AG04450 (cell line): ENCODE data around the gene FAM168A. TPM values are rescaled to one million over a fixed set of nuclear protein-coding genes. Genes with fewer than 3 reads are reported as not detected.

Source experiments
- CTCF ChIA-PET: fragments of 300-600, 350-600 bp; formaldehyde crosslinking; extraction: SDS; loops from one replicate; lab custom pipeline; 2022; ENCODE audit warnings: antibody characterized with exemption, inconsistent platforms; lab: Charles Lee
- POLR2A ChIA-PET: fragments of 350-600 bp; formaldehyde crosslinking; extraction: SDS; loops from one replicate; lab custom pipeline; 2021; ENCODE audit warnings: antibody characterized with exemption, inconsistent platforms; lab: Yijun Ruan, JAX
- DNase-seq: peaks from one replicate; pipeline ENCODE4 v3.0.0-alpha.2; 2011; ENCODE audit warnings: low read depth, low spot score
- H3K27ac ChIP-seq: one replicate; pipeline ENCODE4 v1.5.1; 2012; ENCODE audit warnings: low read depth, low read length, control low read depth
- H3K27me3 ChIP-seq: one replicate; pipeline ENCODE4 v1.6.0; 2012; ENCODE audit warnings: low read length; ENCODE audit not compliant: control insufficient read depth, insufficient read depth
- H3K4me3 ChIP-seq: 2 replicates; pipeline ENCODE4 v1.5.1; 2011; ENCODE audit warnings: mild to moderate bottlenecking, low read depth, low read length, control low read depth
- H3K9me3 ChIP-seq: 2 replicates; pipeline ENCODE4 v1.5.1; 2012; ENCODE audit warnings: low read length; ENCODE audit not compliant: control insufficient read depth, insufficient read depth
- polyA minus RNA-seq: library from RNA; depleted of rRNA, polyadenylated mRNA; stranded (reverse); fragments of >200 nt; gene quantifications from 2 replicates; pipeline ENCODE4 v1.2.3, GENCODE V29; 2011; rRNA and poly(A)+ RNA removed
- polyA plus RNA-seq: library from polyadenylated mRNA; depleted of rRNA; stranded (reverse); fragments of >200 nt; gene quantifications from 2 replicates; pipeline ENCODE4 v1.2.3, GENCODE V29; 2011; rRNA removed
- TF ChIP-seq, protein P1 (sequence below): IDR thresholded peaks from 2 replicates; pipeline ENCODE4 v1.5.1; 2011; ENCODE audit warnings: low read depth, low read length, control low read depth, inconsistent platforms

Gene FAM168A, protein sequence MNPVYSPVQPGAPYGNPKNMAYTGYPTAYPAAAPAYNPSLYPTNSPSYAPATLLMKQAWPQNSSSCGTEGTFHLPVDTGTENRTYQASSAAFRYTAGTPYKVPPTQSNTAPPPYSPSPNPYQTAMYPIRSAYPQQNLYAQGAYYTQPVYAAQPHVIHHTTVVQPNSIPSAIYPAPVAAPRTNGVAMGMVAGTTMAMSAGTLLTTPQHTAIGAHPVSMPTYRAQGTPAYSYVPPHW
- polyA plus RNA-seq (21.3 and 23.6 TPM in 2 replicates), polyA minus RNA-seq (36.7 and 50.2 TPM in 2 replicates)

DNA sequence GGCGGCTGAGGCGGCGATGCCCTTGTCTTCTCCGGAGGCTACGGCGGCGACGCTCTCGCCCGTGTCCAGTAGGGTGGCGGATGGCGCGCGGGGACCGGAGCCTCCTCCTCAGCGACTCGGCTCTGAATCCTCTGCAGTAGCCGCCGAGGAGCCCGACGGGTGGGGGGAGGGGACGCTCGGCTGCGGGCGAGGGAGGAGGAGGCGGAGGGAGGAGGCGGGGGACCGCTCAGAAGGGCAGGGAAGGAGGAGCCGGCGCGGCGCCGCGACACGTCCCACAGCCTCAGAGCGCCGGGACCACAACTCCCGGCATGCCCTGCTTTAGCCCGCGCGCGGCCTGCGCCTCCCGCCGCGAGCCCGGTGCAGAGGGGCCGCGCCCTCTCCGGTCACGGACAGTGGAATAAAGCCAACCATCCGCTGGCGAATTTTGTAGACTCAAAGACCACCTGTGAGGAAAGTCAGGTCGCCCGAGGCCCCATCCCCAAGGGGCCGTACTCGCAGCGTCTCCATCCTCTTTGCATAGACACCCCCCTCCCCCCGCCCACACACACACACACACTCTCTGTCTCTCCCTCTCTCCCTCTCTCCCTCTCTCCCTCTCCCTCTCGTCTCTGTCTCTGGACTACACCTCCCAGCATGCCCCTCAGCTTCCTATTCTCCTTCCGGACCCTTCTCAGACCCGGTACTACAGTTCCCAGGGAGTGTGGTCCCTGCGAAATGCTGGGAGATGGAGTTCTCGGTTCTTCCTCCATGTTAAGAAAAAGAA is at the start of gene FAM168A:
Gene FAM168A, minus strand, starts transcription at position 157 of the 763 bp plus-strand sequence. CDS start 129,638 bp downstream, outside the sequence.
- Histone ChIP-seq H3K9me3 (no peaks in the 10 kb centered on the region), H3K4me3 (peak within 1 kb of the TSS; percentile 80), H3K27ac (peak within 1 kb of the TSS; percentile 43), H3K27me3 (no peaks in the 10 kb centered on the region)
- TF ChIP-seq, protein P1, sequence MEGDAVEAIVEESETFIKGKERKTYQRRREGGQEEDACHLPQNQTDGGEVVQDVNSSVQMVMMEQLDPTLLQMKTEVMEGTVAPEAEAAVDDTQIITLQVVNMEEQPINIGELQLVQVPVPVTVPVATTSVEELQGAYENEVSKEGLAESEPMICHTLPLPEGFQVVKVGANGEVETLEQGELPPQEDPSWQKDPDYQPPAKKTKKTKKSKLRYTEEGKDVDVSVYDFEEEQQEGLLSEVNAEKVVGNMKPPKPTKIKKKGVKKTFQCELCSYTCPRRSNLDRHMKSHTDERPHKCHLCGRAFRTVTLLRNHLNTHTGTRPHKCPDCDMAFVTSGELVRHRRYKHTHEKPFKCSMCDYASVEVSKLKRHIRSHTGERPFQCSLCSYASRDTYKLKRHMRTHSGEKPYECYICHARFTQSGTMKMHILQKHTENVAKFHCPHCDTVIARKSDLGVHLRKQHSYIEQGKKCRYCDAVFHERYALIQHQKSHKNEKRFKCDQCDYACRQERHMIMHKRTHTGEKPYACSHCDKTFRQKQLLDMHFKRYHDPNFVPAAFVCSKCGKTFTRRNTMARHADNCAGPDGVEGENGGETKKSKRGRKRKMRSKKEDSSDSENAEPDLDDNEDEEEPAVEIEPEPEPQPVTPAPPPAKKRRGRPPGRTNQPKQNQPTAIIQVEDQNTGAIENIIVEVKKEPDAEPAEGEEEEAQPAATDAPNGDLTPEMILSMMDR = no peak
- CTCF ChIA-PET = interaction anchor here (0.6 to 2.7 kb wide), 6 partner anchors 28 to 196 kb away, joined by 3 to 11 read pairs (median 3); no protein-coding TSS in a partner anchor
- DNase-seq = peak; percentile 92
- POLR2A ChIA-PET = interaction anchor here (0.7 to 1.3 kb wide), 4 partner anchors 47 to 107 kb away, joined by 3 to 9 read pairs (median 3); no protein-coding TSS in a partner anchor

DNA sequence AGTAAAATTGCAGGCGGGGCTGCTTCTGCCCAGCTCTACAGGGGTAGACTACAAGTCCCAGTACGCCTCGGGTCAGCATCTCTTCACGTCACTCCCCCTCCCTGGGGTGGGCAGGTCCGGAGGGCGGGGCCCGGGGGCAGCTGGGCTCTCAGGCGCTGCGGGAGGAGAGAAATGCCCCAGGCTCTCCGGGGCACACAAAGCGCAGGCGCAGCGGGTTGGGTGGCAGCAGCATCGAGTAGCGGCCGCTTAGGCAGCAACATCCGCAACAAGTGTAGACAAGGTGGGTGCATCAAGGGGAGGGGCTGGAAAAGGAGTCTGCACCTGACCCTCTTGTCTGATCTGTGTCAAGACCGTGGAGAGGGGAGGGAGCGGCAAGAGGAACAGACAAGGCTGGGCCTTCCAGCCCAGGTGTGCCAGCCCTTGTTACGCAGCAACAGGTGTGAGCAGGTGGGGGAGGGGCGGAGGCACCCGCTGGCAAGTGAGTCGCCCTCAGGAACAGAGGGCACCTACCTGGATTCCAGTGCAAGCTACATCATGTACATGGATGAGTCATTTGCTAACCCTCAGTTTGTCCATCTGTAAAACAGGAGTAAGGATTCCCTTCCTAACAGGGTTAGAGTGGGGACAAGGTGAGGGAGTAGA is 49.7 kb upstream of the FAM168A start:
- Histone ChIP-seq H3K4me3 (peak overlapping the region; percentile 46), H3K27me3 (peaks cover 14% of the 10 kb centered on the region), H3K9me3 (no peaks in the 10 kb centered on the region), H3K27ac (no peak overlapping the region)
- CTCF ChIA-PET = interaction anchor here (0.7 to 2.6 kb wide), 6 partner anchors 9 to 169 kb away, joined by 3 to 18 read pairs (median 4); no protein-coding TSS in a partner anchor
- TF ChIP-seq, protein P1 = no peak
- POLR2A ChIA-PET = no interaction called here
- DNase-seq = peak; percentile 30

DNA sequence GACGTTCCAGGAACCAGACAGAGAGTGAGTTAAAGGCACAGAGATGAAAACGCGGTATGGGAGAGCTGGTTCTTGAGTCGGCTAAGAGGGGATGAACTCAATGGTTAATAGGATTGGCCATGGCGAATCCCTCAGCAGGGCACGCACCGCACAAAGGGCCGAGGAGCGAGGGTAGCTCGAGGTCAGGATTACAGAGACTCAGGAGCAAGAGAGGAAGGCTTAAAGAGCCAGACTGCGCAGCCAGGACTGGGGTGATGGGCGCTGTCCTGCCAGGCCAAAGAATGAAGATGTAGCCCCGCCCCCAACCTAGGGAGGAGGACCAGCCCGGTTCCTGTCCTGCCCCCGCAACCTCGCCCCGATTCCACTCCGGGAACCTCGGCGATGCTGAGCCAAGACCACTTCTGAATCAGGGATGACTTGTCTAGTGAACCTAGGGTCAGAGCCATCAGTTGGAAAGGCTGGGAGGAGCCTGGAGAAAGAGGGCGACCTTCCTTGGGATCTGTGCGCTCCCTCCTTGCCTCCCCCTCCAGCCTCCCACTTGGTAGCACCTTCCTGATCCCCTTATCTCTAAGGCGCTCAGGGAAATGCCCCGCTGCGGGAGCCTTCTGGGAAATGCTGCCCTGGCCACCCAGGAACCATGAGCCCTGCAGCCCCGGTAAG is 48.2 kb upstream of the FAM168A start, which contains the start of gene PLEKHB1:
Gene PLEKHB1, plus strand, starts transcription at position 610 of the 660 bp plus-strand sequence. Its CDS starts 28 bp downstream, at position 638.
- TF ChIP-seq, protein P1 = no peak
- Histone ChIP-seq H3K9me3 (no peaks in the 10 kb centered on the region), H3K4me3 (no peak within 1 kb of the TSS), H3K27me3 (peaks cover 16% of the 10 kb centered on the region), H3K27ac (no peak within 1 kb of the TSS)
- DNase-seq = no peak
- CTCF ChIA-PET = interaction anchor here (1.2 to 1.9 kb wide), 3 partner anchors 15 to 22 kb away, joined by 3 to 6 read pairs (median 4); no protein-coding TSS in a partner anchor
- POLR2A ChIA-PET = no interaction called here

DNA sequence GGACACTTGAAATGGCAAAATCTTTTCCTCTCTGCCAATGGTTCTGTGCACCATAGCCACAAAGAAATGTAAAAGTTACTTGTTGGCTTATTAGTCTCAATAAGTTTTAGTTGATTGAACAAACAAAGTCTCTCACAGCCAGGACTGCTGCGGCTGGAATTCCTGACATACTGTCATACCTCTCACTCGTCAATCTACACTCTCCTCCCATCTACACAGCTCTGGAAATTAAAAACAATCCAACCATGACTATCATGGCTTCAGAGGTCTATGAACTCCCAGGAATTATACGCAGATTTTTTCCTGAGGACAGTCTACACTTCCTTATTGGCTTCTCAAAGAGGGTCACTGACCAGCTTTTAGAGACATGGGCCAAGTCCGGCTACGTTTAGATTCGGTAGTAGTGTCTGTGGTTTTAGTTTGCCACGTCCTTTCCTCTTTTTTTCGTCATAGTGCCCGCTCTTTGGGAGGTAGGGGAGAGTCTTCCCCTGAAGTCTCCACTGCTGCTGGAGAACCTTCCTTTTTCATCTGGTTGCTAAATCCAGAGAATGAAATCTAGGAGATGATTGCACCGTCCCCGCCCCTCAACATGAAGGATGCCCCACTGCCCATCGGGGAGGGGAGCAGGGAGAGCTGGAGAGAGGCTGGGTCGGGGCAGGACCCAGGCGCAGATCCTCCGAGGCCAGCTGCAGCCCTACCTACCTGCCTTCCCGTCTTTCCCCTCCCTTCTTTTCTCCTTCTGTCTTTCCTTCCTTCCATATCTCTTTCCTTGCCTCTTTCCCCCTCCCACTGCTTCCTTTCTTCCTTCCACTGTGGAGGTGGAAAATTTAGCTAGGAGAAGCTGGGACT is 47.4 kb upstream of the FAM168A start:
- CTCF ChIA-PET = interaction anchor here (1.2 to 3.5 kb wide), 3 partner anchors 16 to 20 kb away, joined by 4 to 12 read pairs (median 6); no protein-coding TSS in a partner anchor
- Histone ChIP-seq H3K4me3 (no peak overlapping the region), H3K9me3 (no peaks in the 10 kb centered on the region), H3K27ac (no peak overlapping the region), H3K27me3 (peaks cover 16% of the 10 kb centered on the region)
- TF ChIP-seq, protein P1 = no peak
- DNase-seq = no peak
- POLR2A ChIA-PET = no interaction called here
